Body of pancreas (tissue), 4 donors: ENCODE measurements around the gene AXL. TPM values are rescaled to one million over a fixed set of nuclear protein-coding genes. Genes with fewer than 3 reads are reported as not detected.

Source experiments
- ATAC-seq: fragments of 150-250 bp; one replicate; pipeline ENCODE4 v1.9.1; 2016
- DNase-seq, 4 donors: peaks; one replicate each; pipeline ENCODE4 v3.0.0-alpha.2; 2019
- H3K27ac ChIP-seq, 4 donors: fragments of 200-600 bp; sonication (generic); 1 replicate in 3 of 4; 2 replicates in 1 of 4; pipeline versions ENCODE4 v1.5.1 to v1.6.1; 2016 to 2019; ENCODE audit warnings: mild to moderate bottlenecking in 1 of 4, mixed read lengths in 1 of 4, moderate library complexity in 1 of 4
- H3K27me3 ChIP-seq, 2 donors: fragments of 200-600 bp; sonication (generic); one replicate each; pipeline ENCODE4 v1.6.0; 2016; ENCODE audit warnings: mild to moderate bottlenecking in 1 of 2
- H3K36me3 ChIP-seq, 2 donors: fragments of 200-600 bp; sonication (generic); replicated peaks in 1 of 2; 2 replicates each; pipeline ENCODE4 v1.5.1; 2016; ENCODE audit warnings: low read depth in 2 of 2; ENCODE audit not compliant: insufficient read depth in 1 of 2
- H3K4me1 ChIP-seq: fragments of 200-600 bp; sonication (generic); one replicate; pipeline ENCODE4 v1.6.0; 2016
- H3K4me3 ChIP-seq, 2 donors: fragments of 200-600 bp; sonication (generic); 1 replicate in 1 of 2; 2 replicates in 1 of 2; pipeline ENCODE4 v1.5.1; 2016 to 2019
- H3K9me3 ChIP-seq, 3 donors: fragments of 200-600 bp; sonication (generic); 1 replicate in 2 of 3; 2 replicates in 1 of 3; pipeline ENCODE4 v1.5.1; 2016
- CTCF ChIP-seq, 7 experiments: fragments of 450-650 bp in 4 of 7; fragments of 200-600 bp in 3 of 7; sonication (generic) in 3 of 7; IDR thresholded peaks; one replicate each; pipeline ENCODE4 v1.5.1; 2016 to 2019; ENCODE audit warnings: antibody characterized with exemption in 7 of 7
- POLR2A ChIP-seq, 3 donors: fragments of 450-650 bp; IDR thresholded peaks; one replicate each; pipeline ENCODE4 v1.6.1; 2016; ENCODE audit warnings: antibody characterized with exemption in 3 of 3, mild to moderate bottlenecking in 2 of 3
- WGBS, 2 donors: methylation state at CpG; one replicate each; pipeline ENCODE4 v1.1.5; 2017; 5-methylcytosine and 5-hydroxymethylcytosine counted together
- intact Hi-C: fragments of 100-400 bp; cut with DNase I; formaldehyde crosslinking; loops from one replicate; pipeline ENCODE4 v1.15.1; 2023
- total RNA-seq, 2 donors: library from RNA; depleted of rRNA; stranded (reverse); fragments of >200 nt; gene quantifications; one replicate each; pipeline ENCODE4 v1.1.0, GENCODE V29; 2016

AXL gene
- total RNA-seq, 2 donors from 2014 or later = 14.2 to 15.0 TPM

- Histone ChIP-seq H3K4me1 (peaks cover 24% of the 10 kb centered on the region), H3K27me3 (no peaks in the 10 kb centered on the region), H3K9me3 (no peaks in the 10 kb centered on the region), H3K36me3 (peaks cover 32 to 42% of the 10 kb centered on the region in 2 donors), H3K27ac (no peak overlapping the region), H3K4me3 (no peak overlapping the region)
- intact Hi-C loops = no loop called here
- no peak for TF ChIP-seq CTCF (IDR thresholded peaks at IDR 0.05)
- no peak for TF ChIP-seq POLR2A (IDR thresholded peaks at IDR 0.05)
- no peak for ATAC-seq
- no peak for DNase-seq
- 97 to 100% methylated on average over 2 of the region's 2 CpGs for WGBS, 2 donors
Measured at GRCh38 chr19:41269055-41269454, 50.0 kb downstream of the AXL start.

GRCh38 chr19:41269571-41269970 is 50.5 kb downstream of the AXL start:
- no peak for DNase-seq
- Histone ChIP-seq H3K9me3 (no peaks in the 10 kb centered on the region), H3K36me3 (peaks cover 36 to 48% of the 10 kb centered on the region in 2 donors), H3K27ac (no peak overlapping the region), H3K4me3 (no peak overlapping the region), H3K27me3 (no peaks in the 10 kb centered on the region), H3K4me1 (peaks cover 24% of the 10 kb centered on the region)
- TF ChIP-seq CTCF (IDR thresholded peaks at IDR 0.05) = no peak
- no peak for TF ChIP-seq POLR2A (IDR thresholded peaks at IDR 0.05)
- 87 to 93% methylated on average over 5 of the region's 5 CpGs for WGBS, 2 donors
- intact Hi-C loops = no loop called here
- ATAC-seq = no peak

- 76 to 87% methylated on average over 6 of the region's 6 CpGs for WGBS, 2 donors
Measured at GRCh38 chr19:41273076-41273475, 54.1 kb downstream of the AXL start.

GRCh38 chr19:41274802-41275201 is 55.8 kb downstream of the AXL start:
- WGBS, 2 donors = 92 to 95% methylated on average over 5 of the region's 5 CpGs
- H3K27me3 ChIP-seq = no peaks in the 10 kb centered on the region
- no peaks in the 10 kb centered on the region for H3K4me1 ChIP-seq
- no peak overlapping the region for H3K4me3 ChIP-seq
- intact Hi-C loops = no loop called here
- DNase-seq (no peak), ATAC-seq (no peak)
- no peak overlapping the region for H3K27ac ChIP-seq
- no peaks in the 10 kb centered on the region for H3K9me3 ChIP-seq
- TF ChIP-seq POLR2A (IDR thresholded peaks at IDR 0.05) (no peak), CTCF (IDR thresholded peaks at IDR 0.05) (no peak)
- peaks cover 59 to 85% of the 10 kb centered on the region in 2 donors for H3K36me3 ChIP-seq

More at GRCh38 chr19:41273076-41273475, 54.1 kb downstream of the AXL start:
- intact Hi-C loops = no loop called here
- Histone ChIP-seq H3K4me3 (no peak overlapping the region), H3K9me3 (no peaks in the 10 kb centered on the region), H3K27me3 (no peaks in the 10 kb centered on the region), H3K4me1 (no peaks in the 10 kb centered on the region), H3K27ac (no peak overlapping the region), H3K36me3 (peaks cover 55 to 77% of the 10 kb centered on the region in 2 donors)
- DNase-seq (no peak), ATAC-seq (no peak)
- TF ChIP-seq CTCF (IDR thresholded peaks at IDR 0.05) (no peak), POLR2A (IDR thresholded peaks at IDR 0.05) (no peak)

- TF ChIP-seq POLR2A (IDR thresholded peaks at IDR 0.05) (no peak), CTCF (IDR thresholded peaks at IDR 0.05) (no peak)
- Histone ChIP-seq H3K4me3 (no peak overlapping the region), H3K27ac (no peak overlapping the region), H3K9me3 (no peaks in the 10 kb centered on the region), H3K36me3 (peaks cover 64 to 91% of the 10 kb centered on the region in 2 donors), H3K4me1 (no peaks in the 10 kb centered on the region), H3K27me3 (no peaks in the 10 kb centered on the region)
- DNase-seq (no peak), ATAC-seq (no peak)
- intact Hi-C loops = no loop called here
- WGBS, 2 donors = 70 to 76% methylated on average over 3 of the region's 3 CpGs
Measured at GRCh38 chr19:41276231-41276630, 57.2 kb downstream of the AXL start.
